ENCODE data around the gene SHC4.
"Not testable (repeated sequence)": the region's sequence is repeated elsewhere in the genome, so short reads cannot be mapped to it uniquely, and the experiment has no call there.

SHC4 gene

GRCh38 chr15:48924528-48925393, 39.0 kb downstream of the SHC4 start:
- no peak for DNase-seq (ENCODE audit: low read depth)

- no peak for DNase-seq (ENCODE audit: low read depth)
Observed at GRCh38 chr15:48922046-48922445, 41.7 kb downstream of the SHC4 start.

GRCh38 chr15:48916721-48917120, 47.0 kb downstream of the SHC4 start:
- no peak for DNase-seq (ENCODE audit: low read depth)

- DNase-seq (ENCODE audit: low read depth): no peak
Observed at GRCh38 chr15:48915861-48916260, 47.9 kb downstream of the SHC4 start.

- DNase-seq (ENCODE audit: low read depth): no peak
Observed at GRCh38 chr15:48914717-48915116, 49.0 kb downstream of the SHC4 start.

- DNase-seq (ENCODE audit: low read depth): no peak
Observed at GRCh38 chr15:48913141-48913540, 50.6 kb downstream of the SHC4 start.

GRCh38 chr15:48910554-48910953, 53.2 kb downstream of the SHC4 start:
- not testable (repeated sequence) for DNase-seq (ENCODE audit: low read depth)

- not testable (repeated sequence) for DNase-seq (ENCODE audit: low read depth)
Observed at GRCh38 chr15:48909313-48909712, 54.4 kb downstream of the SHC4 start.

- DNase-seq (ENCODE audit: low read depth): no peak
Observed at GRCh38 chr15:48905847-48906246, 57.9 kb downstream of the SHC4 start.

GRCh38 chr15:48905216-48905615, 58.5 kb downstream of the SHC4 start:
- no peak for DNase-seq (ENCODE audit: low read depth)

- no peak for DNase-seq (ENCODE audit: low read depth)
Observed at GRCh38 chr15:48904758-48905157, 59.0 kb downstream of the SHC4 start.

- no peak for DNase-seq (ENCODE audit: low read depth)
Observed at GRCh38 chr15:48899793-48900192, 63.9 kb downstream of the SHC4 start.

- DNase-seq (ENCODE audit: low read depth): no peak
Observed at GRCh38 chr15:48898446-48898845, 65.3 kb downstream of the SHC4 start.

- DNase-seq (ENCODE audit: low read depth): no peak
Observed at GRCh38 chr15:48898032-48898431, 65.7 kb downstream of the SHC4 start.

- DNase-seq (ENCODE audit: low read depth): no peak
Observed at GRCh38 chr15:48896869-48897814, 66.6 kb downstream of the SHC4 start.

- DNase-seq (ENCODE audit: low read depth): no peak
Observed at GRCh38 chr15:48893311-48893710, 70.4 kb downstream of the SHC4 start.

- no peak for DNase-seq (ENCODE audit: low read depth)
Observed at GRCh38 chr15:48891232-48891765, 72.4 kb downstream of the SHC4 start.

GRCh38 chr15:48890375-48890972, 73.2 kb downstream of the SHC4 start:
- DNase-seq (ENCODE audit: low read depth): no peak

GRCh38 chr15:48889925-48890324, 73.8 kb downstream of the SHC4 start:
- DNase-seq (ENCODE audit: low read depth): no peak

- no peak for DNase-seq (ENCODE audit: low read depth)
Observed at GRCh38 chr15:48888836-48889235, 74.9 kb downstream of the SHC4 start.

GRCh38 chr15:48888191-48888590, 75.5 kb downstream of the SHC4 start:
- DNase-seq (ENCODE audit: low read depth): no peak

- no peak for DNase-seq (ENCODE audit: low read depth)
Observed at GRCh38 chr15:48887144-48887543, 76.6 kb downstream of the SHC4 start.

Data from GM04503 (cell line).